WTC11 (cell line): ENCODE results near the gene HERC2. TPM values are rescaled to one million over a fixed set of nuclear protein-coding genes. Genes with fewer than 3 reads are reported as not detected.
A peak's percentile ranks its signal among the peaks of the same experiment; 100 is the strongest.

Source experiments
- ATAC-seq: fragments of 200-7000 bp; cut with Tn5 transposase; 2 replicates; pipeline ENCODE4 v1.10.0; 2021; ENCODE audit warnings: mild to moderate bottlenecking, moderate library complexity
- CTCF ChIA-PET: fragments of 300-600 bp; sonication (Branson Sonifier 250); formaldehyde crosslinking; loops from one replicate; lab custom pipeline; 2021; ENCODE audit warnings: antibody characterized with exemption; lab: Charles Lee
- POLR2A ChIA-PET: fragments of 350-600 bp; sonication (Branson Sonifier 250); formaldehyde crosslinking; loops from one replicate; lab custom pipeline; 2021; ENCODE audit warnings: antibody characterized with exemption; lab: Charles Lee
- DNase-seq: peaks from one replicate; pipeline ENCODE4 v3.0.0; 2021; ENCODE audit warnings: low spot score
- H3K27ac Mint-ChIP-seq: 2 replicates; pipeline ENCODE4 v1.8.0; 2021; ENCODE audit warnings: mixed read lengths
- H3K27me3 Mint-ChIP-seq: 2 replicates; pipeline ENCODE4 v1.8.0; 2021; ENCODE audit warnings: low read depth, mild to moderate bottlenecking, moderate library complexity, mixed read lengths
- H3K36me3 Mint-ChIP-seq: 2 replicates; pipeline ENCODE4 v1.8.0; 2021; ENCODE audit warnings: mixed read lengths
- H3K4me1 Mint-ChIP-seq: 2 replicates; pipeline ENCODE4 v1.8.0; 2022; ENCODE audit warnings: mixed read lengths
- H3K4me3 Mint-ChIP-seq: 2 replicates; pipeline ENCODE4 v1.8.0; 2021; ENCODE audit warnings: mild to moderate bottlenecking, moderate library complexity, mixed read lengths
- H3K9me3 Mint-ChIP-seq: 2 replicates; pipeline ENCODE4 v1.8.0; 2021; ENCODE audit warnings: mixed read lengths
- EMX1 ChIP-seq: fragments of 250-450 bp; sonication (Bioruptor Pico); IDR thresholded peaks from 2 replicates; pipeline ENCODE4 v1.8.0; 2021; ENCODE audit warnings: mild to moderate bottlenecking
- ERG ChIP-seq: fragments of 250-450 bp; sonication (Bioruptor Pico); IDR thresholded peaks from 2 replicates; pipeline ENCODE4 v1.8.0; 2021; ENCODE audit warnings: mild to moderate bottlenecking
- ETV6 ChIP-seq: sonication (generic); formaldehyde crosslinking; IDR thresholded peaks from 2 replicates; pipeline ENCODE4 v1.8.1; 2022; ENCODE audit warnings: mild to moderate bottlenecking, missing genetic modification reagents
- FOXP1 ChIP-seq: sonication (generic); formaldehyde crosslinking; IDR thresholded peaks from 2 replicates; pipeline ENCODE4 v1.8.0; 2022; ENCODE audit warnings: missing genetic modification reagents, mild to moderate bottlenecking, moderate library complexity, borderline replicate concordance
- GRHL2 ChIP-seq: fragments of 250-450 bp; sonication (Bioruptor Pico); IDR thresholded peaks from 2 replicates; pipeline ENCODE4 v1.8.0; 2022; ENCODE audit warnings: mild to moderate bottlenecking, moderate library complexity; ENCODE audit not compliant: insufficient replicate concordance, severe bottlenecking
- GTF2I ChIP-seq: fragments of 250-450 bp; sonication (Bioruptor Pico); conservative IDR thresholded peaks from 2 replicates; pipeline ENCODE4 v1.4.0; 2021; ENCODE audit warnings: mild to moderate bottlenecking
- HMGXB4 ChIP-seq: sonication (generic); formaldehyde crosslinking; IDR thresholded peaks from 2 replicates; pipeline ENCODE4 v1.8.1; 2023; ENCODE audit warnings: mild to moderate bottlenecking, moderate library complexity, missing genetic modification reagents
- JUN ChIP-seq: sonication (generic); formaldehyde crosslinking; IDR thresholded peaks from 2 replicates; pipeline ENCODE4 v1.8.0; 2023; ENCODE audit warnings: mild to moderate bottlenecking, missing genetic modification reagents
- MXD4 ChIP-seq: fragments of 250-450 bp; sonication (Bioruptor Pico); IDR thresholded peaks from 2 replicates; pipeline ENCODE4 v1.8.0; 2021; ENCODE audit warnings: mild to moderate bottlenecking, moderate library complexity, borderline replicate concordance
- NR1H2 ChIP-seq: sonication (generic); formaldehyde crosslinking; IDR thresholded peaks from 2 replicates; pipeline ENCODE4 v1.9.0; 2021; ENCODE audit warnings: mild to moderate bottlenecking, moderate library complexity, missing genetic modification reagents
- NR3C1 ChIP-seq: sonication (generic); formaldehyde crosslinking; conservative IDR thresholded peaks from 2 replicates; pipeline ENCODE4 v1.8.1; 2023; ENCODE audit warnings: low read depth, mild to moderate bottlenecking, missing genetic modification reagents
- PRRX2 ChIP-seq: fragments of 250-450 bp; sonication (Bioruptor Pico); IDR thresholded peaks from 2 replicates; pipeline ENCODE4 v1.8.0; 2021; ENCODE audit warnings: mild to moderate bottlenecking
- RELA ChIP-seq: sonication (generic); formaldehyde crosslinking; IDR thresholded peaks from 2 replicates; pipeline ENCODE4 v1.8.1; 2022; ENCODE audit warnings: missing genetic modification reagents, mild to moderate bottlenecking, borderline replicate concordance
- SP1 ChIP-seq: sonication (generic); formaldehyde crosslinking; conservative IDR thresholded peaks from 2 replicates; pipeline ENCODE4 v1.8.1; 2022; ENCODE audit warnings: missing genetic modification reagents
- STAT6 ChIP-seq: sonication (generic); formaldehyde crosslinking; conservative IDR thresholded peaks from 2 replicates; pipeline ENCODE4 v1.8.1; 2023; ENCODE audit warnings: mild to moderate bottlenecking, low read depth, missing genetic modification reagents, moderate library complexity
- TP53 ChIP-seq: sonication (generic); formaldehyde crosslinking; IDR thresholded peaks from 2 replicates; pipeline ENCODE4 v1.8.1; 2023; ENCODE audit warnings: mild to moderate bottlenecking, missing genetic modification reagents
- ZNF263 ChIP-seq: sonication (generic); formaldehyde crosslinking; IDR thresholded peaks from 2 replicates; pipeline ENCODE4 v1.8.1; 2022; ENCODE audit warnings: low read depth, mild to moderate bottlenecking, moderate library complexity, missing genetic modification reagents
- ZNF423 ChIP-seq: fragments of 250-450 bp; sonication (Bioruptor Pico); IDR thresholded peaks from 2 replicates; pipeline ENCODE4 v2.1.2; 2022; ENCODE audit warnings: mild to moderate bottlenecking, moderate library complexity
- ZNF671 ChIP-seq: fragments of 250-450 bp; sonication (Bioruptor Pico); IDR thresholded peaks from 2 replicates; pipeline ENCODE4 v1.8.0; 2021; ENCODE audit warnings: mild to moderate bottlenecking
- total RNA-seq: library from RNA; stranded (reverse); gene quantifications from 3 replicates; pipeline ENCODE4 v1.2.3, GENCODE V29; 2021
- TF ChIP-seq, protein P1 (sequence below): sonication (generic); formaldehyde crosslinking; IDR thresholded peaks from 2 replicates; pipeline ENCODE4 v1.8.1; 2022; ENCODE audit warnings: mild to moderate bottlenecking, moderate library complexity, missing genetic modification reagents

The HERC2 gene
- total RNA-seq, 1 experiment from 2014 or later: 81.5 TPM

DNA sequence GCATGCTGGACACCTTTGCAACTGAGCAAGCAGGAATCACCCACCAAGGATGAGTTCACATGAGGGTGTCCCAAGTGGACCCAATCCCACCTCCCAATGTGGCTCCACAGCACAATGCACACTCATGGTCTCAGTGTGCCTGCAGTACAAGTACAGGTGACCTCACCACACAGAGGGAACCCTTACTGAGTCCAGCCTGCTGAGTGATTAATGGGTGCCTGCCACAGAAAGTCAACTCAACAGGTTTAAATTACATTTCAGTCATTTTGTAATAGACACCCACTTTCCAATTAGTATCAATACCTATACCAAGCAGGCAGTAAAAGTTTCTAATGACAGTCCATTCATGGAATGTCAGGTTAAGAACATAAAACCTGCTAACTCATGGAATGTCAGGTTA is 59.5 kb downstream of the HERC2 start:
- ATAC-seq: no peak
- no peak for TF ChIP-seq NR3C1 (CRISPR knock-in tag)
- no peak for TF ChIP-seq GRHL2 (CRISPR knock-in tag)
- no peak for TF ChIP-seq FOXP1 (CRISPR knock-in tag)
- no peak for TF ChIP-seq ERG
- TF ChIP-seq PRRX2 (CRISPR knock-in tag): no peak
- no peak for TF ChIP-seq GTF2I (CRISPR knock-in tag)
- TF ChIP-seq, protein P1, sequence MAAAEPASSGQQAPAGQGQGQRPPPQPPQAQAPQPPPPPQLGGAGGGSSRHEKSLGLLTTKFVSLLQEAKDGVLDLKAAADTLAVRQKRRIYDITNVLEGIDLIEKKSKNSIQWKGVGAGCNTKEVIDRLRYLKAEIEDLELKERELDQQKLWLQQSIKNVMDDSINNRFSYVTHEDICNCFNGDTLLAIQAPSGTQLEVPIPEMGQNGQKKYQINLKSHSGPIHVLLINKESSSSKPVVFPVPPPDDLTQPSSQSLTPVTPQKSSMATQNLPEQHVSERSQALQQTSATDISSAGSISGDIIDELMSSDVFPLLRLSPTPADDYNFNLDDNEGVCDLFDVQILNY: no peak
- no peak for TF ChIP-seq SP1 (CRISPR knock-in tag)
- no peak for TF ChIP-seq ZNF263 (CRISPR knock-in tag)
- no peak for TF ChIP-seq HMGXB4 (CRISPR knock-in tag)
- no peak for TF ChIP-seq JUN (CRISPR knock-in tag)
- no peak for TF ChIP-seq TP53 (CRISPR knock-in tag)
- TF ChIP-seq EMX1: no peak
- no peak for TF ChIP-seq STAT6 (CRISPR knock-in tag)
- no peak for TF ChIP-seq ZNF423
- DNase-seq: no peak
- ChIA-PET CTCF (no interaction called here), POLR2A (no interaction called here)
- H3K4me3 Mint-ChIP-seq: no peak overlapping the region
- H3K27ac Mint-ChIP-seq: no peak overlapping the region; the same call in 1 of the 2 replicates
- peaks cover 65% of the 10 kb centered on the region for H3K36me3 Mint-ChIP-seq
- H3K9me3 Mint-ChIP-seq: no peaks in the 10 kb centered on the region
- peaks cover 13% of the 10 kb centered on the region for H3K4me1 Mint-ChIP-seq
- no peaks in the 10 kb centered on the region for H3K27me3 Mint-ChIP-seq

DNA sequence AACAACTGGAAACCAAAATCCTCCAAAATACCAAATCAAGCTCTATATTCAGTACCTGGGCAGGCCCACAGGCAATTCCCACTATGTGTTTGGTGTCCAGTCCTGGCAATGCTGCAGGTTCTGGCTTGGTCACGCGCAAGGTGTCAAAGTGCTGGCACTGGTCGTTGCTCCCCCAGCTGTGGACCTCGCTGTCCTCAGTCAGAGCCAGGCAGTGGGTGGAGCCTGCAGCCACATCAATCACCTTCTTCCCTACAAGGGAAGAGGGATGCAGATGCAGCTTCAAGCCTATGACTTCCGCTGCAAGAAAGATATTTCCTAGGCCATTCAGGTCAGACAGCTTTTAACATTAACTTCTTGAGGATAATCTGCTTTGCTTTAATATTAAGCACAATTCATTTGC is 61.3 kb downstream of the HERC2 start:
- no peak overlapping the region for H3K4me3 Mint-ChIP-seq
- no peak overlapping the region for H3K27ac Mint-ChIP-seq
- no peaks in the 10 kb centered on the region for H3K27me3 Mint-ChIP-seq
- DNase-seq (peak; percentile 33), ATAC-seq (peak; percentile 67)
- peaks cover 13% of the 10 kb centered on the region for H3K4me1 Mint-ChIP-seq
- ChIA-PET CTCF (no interaction called here), POLR2A (no interaction called here)
- no peaks in the 10 kb centered on the region for H3K9me3 Mint-ChIP-seq
- H3K36me3 Mint-ChIP-seq: peaks cover 66% of the 10 kb centered on the region
- TF ChIP-seq FOXP1 (CRISPR knock-in tag) (no peak), ZNF671 (CRISPR knock-in tag) (no peak), NR1H2 (CRISPR knock-in tag) (no peak), ETV6 (no peak), MXD4 (CRISPR knock-in tag) (no peak), RELA (CRISPR knock-in tag) (no peak)
